ENCODE measurements around the gene CTDP1.

DNA sequence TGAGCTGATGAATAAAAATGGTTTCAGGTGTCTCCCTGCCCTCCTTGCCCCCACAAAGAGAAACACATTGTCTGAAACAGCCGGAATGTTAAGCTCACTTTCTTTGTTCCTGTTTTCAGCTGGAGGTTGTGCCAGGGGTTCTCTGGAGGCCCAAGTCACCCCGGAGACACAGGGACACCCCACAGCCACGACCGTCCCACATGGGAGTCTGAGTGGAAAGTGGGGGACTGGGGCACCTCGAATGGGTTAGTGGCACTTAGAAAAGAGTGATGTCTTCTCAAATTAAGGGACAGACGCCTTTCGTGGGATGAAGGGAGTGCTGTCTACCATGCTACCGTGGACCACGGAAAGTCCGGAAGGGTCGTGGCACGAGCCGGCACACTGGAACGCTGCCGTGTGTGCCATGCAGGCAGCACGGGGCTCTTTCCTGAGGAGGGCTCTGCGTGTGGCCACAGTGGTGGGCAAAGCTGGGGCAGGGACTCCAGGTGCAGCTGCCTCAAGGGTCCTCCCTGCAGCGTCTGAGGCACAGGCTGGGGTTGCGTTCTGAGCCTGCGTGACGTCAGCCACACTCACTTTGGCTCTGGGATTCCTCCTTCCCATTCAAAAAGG, 39.4 kb upstream of the CTDP1 start:
- no peak for TF ChIP-seq POLR2AphosphoS5 (IDR thresholded peaks at IDR 0.05; ENCODE audit: borderline replicate concordance, low read depth, low read length)
- no peak for TF ChIP-seq EZH2 (IDR thresholded peaks at IDR 0.05)
- no peak for TF ChIP-seq FOXP2 (optimal IDR thresholded peaks at IDR 0.05; ENCODE audit: control extremely low read depth, extremely low read length, insufficient read depth)
